CD4-positive, alpha-beta T cell treated with Interleukin-10 for 1 hour (primary cell): ENCODE measurements around the gene TNFRSF1A.

Experiments
- DNase-seq: peaks from one replicate; pipeline ENCODE4 v3.0.0-alpha.2; 2020

The TNFRSF1A gene

DNA sequence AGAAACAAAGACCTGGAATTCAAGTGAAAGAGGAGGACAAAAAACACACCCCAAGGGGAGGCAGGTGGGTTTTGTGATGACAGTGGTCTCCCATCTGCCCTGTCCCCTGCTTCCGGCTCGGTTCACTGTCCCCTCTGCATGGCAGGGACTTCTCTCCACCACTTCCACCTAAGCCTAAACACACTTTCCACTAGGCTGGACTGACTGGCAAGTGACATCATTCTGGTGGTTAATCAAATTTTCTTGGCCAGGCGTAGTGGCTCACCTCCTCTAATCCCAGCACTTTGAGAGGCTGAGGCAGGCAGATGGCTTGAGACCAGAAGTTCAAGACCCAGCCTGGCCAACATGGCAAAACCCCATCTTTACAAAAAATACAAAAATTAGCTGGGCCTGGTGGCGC is 19.5 kb downstream of the TNFRSF1A start:
- no peak for DNase-seq

DNA sequence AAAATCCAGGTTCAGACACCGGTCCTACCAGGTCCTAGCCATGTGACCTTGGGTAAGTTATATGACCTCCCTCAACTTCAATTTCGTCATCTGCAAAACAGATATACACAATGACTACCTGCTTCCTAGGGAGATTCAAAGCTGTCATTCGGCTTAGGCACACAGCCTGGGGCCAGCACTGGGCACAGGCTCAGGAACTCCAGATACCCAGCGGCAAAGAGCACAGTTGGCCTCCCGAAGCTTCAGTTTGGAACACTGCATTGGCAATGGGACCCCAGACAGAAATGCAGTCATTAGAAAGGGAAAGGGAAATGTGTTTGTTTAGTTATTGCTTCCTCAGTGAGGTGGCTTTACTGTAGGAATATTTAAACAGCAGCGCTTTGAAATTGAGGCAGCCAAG is 20.0 kb downstream of the TNFRSF1A start:
- no peak for DNase-seq

DNA sequence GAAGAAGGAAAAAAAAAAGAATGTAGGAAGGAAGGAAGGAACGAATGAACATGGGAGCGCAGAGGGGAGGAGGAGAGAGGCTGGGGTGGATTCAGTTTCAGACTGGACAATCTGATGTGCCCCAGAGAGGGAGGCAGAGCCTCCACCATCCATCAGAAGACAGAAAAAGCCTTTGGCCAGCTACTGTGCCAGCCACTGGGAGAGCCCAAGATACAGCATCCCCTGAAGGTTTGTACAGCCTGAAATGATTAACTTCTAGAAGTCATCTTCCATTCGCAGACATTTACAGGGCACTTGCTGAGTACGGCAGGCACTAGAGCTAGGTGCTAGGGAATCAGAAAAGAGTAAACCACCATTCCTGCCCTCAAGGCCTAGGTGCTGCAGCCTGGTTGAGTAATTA is 22.4 kb downstream of the TNFRSF1A start:
- DNase-seq = no peak

DNA sequence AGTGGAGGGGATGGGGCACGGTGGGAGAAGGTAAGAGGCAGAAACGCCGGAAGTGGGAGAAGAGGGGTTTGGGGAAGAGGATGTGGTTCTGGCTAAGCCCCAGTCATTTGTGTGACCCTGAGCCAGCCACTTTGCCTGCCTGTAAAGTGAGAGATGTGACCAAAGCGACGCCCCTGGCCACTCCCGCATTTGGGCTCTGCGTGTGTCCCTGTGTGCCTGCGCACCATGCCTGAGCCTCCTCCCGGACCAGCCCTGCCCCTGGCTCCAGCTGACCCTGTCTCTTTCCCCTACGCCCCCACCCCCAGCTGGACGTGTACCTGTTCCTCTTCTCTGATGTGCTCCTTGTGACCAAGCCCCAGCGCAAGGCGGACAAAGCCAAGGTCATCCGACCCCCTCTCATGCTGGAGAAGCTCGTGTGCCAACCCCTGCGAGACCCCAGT is 23.4 kb downstream of the TNFRSF1A start:
- DNase-seq = no peak

DNA sequence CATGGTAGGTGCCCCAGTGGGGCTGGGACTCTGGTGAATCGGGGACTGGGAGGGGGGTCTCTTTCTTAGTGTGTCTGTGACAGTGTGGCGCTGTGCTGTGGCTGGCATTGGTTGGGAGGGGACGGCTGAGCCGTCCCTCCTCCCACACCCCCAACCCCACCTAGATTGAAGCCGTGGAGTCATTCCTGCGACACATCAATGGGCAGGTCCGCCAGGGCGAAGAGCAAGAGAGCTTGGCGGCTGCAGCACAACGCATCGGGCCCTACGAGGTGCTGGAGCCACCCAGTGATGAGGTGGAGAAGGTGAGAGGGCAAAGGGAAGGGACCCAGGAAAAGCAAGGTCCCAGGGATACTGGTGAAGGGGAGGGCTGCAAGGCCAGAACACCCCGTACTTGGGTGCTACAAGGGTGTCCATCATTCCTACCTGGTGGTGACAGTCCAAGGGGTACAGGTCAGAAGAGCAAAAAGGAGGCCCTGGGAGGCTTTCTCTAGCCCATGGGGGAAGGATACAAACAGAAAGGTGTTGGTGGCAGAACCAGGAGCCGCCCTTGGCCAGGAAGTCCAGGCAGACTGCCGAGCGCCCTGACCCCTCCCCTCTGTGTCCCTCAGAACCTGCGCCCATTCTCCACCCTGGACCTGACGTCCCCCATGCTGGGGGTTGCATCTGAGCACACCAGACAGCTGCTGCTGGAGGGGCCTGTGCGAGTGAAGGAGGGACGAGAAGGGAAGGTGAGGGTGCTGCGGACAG is 24.0 kb downstream of the TNFRSF1A start:
- DNase-seq = no peak

DNA sequence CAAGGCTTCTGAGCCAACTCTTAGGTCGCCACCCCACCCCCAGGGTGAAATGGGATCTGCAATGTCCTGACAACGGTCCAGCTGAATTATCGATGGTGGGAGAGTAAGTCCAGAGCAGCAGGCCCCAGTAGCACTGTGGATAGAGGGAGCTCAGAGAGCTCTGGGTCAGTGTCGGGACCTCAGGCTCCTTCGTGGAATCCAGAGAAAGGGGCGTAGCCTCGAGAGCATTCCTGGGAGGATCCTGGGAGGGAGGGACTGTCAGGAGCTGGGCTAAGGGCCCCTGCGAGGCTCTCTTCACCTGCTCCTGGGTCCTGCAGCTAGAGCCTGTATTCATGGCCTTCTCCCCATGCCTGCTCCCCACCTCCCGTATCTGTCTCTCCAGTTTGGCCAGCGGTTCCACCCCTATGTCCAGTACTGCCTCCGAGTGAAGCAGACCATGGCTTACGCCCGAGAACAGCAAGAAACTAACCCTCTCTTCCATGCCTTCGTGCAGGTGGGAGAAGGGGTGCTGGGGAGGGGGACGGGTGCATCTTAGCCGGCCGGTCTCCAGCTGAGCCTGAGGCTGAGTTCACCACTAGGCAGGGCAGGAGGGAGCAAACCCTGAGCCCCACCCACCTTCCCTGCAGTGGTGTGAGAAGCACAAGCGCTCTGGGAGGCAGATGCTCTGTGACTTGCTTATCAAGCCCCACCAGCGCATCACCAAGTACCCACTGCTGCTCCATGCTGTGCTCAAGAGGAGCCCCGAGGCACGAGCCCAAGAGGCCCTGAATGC is 24.8 kb downstream of the TNFRSF1A start:
- no peak for DNase-seq

DNA sequence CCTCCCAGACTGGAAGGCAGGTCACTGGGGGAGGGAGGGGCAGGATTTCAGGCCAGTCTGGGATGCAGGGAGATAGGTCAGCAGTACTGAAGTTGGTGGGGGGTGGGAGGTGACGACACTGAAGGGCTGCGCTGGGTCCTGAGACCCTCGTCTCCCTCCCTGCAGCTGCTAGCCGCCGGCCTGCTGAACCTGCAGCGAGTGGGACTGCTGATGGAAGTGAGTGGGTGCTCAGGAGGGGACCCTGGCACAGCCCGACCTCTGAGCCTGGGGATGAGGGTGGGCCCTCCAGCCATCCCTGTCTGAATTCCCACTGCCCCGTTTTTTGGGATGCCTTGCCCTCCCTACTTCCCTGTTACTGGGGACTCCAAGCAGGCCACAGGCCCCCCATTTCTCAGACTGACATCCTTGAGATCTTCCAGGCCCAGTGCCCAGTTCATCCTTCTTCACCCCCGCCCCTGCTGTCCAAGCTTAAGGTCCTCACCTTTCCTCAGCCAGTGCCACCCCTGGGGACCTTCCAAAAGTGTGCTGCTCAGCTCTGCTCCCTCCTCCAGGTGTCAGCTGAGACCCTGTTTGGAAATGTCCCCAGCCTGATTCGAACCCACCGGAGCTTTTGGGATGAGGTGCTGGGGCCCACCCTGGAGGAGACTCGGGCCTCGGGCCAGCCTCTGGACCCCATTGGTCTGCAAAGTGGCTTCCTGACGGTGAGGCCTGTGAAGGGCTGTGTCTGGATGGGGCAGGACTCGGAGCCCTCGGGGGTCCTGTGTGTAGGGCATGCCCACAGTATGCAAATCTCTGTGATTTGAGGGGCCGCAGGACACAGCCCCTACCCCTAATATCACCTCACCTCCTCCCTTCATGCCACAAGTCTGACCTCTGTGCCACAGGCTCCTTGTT is 25.9 kb downstream of the TNFRSF1A start:
- no peak for DNase-seq

DNA sequence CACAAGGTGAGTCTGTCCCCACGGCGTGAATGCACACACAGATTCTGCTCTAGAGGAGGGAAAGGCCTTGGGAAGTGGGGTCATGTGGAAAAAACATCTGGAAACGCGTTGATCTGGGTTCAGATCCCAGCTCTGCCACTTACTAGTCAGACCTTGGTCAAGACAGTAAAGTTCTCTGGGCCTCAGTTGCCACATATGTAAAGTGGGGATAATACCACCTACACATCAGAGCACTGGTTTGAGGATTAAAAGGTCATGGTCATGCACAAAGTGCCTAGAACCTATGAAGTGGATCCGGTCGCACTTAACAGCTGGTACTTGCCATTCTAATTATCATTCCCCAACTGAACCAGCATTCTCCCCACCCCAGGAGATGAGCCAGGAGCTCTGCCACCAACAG is 26.7 kb downstream of the TNFRSF1A start:
- no peak for DNase-seq

DNA sequence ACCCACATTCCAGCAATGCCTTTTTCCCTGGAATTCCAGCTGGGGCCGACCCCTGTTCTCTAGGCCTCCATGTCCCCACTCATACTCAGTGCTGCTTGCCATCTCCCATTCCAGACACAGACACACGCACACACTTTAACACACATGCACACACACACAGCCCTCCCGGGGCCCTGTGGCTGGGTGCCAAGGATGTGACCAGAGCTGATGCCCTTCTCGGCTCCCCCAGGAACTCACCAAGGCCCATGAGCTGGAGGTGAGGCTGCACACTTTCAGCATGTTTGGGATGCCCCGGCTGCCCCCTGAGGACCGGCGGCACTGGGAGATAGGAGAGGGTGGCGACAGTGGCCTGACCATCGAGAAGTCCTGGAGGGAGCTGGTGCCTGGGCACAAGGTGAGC is 27.1 kb downstream of the TNFRSF1A start:
- DNase-seq = no peak

DNA sequence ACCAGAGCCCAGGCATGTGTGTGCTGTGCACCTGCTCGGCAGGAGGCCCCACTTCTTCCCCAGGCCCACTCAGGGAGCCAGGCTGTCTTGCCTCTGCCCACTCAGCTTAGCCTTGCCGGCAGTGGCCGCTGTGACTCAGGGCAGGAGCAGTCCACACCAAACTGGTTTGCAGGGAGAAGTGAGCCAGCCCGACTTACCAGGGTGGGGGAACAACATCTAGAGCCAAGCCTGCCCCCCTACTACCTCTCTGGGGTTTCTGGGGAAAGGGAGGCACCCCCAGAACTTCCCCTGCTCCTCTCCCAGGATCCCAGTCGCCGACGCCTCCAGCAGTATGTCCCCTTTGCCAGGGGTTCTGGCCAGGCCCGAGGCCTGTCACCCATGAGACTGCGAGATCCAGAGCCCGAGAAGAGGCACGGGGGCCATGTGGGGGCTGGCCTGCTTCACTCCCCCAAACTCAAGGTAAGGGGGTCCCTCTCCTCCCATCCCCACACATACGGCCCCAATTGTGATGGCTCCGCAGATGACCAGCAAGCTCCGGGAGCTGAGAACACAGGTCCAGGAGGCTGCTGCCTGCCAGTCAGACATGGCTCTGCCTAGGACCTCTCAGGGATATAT is 28.4 kb downstream of the TNFRSF1A start:
- DNase-seq = no peak

DNA sequence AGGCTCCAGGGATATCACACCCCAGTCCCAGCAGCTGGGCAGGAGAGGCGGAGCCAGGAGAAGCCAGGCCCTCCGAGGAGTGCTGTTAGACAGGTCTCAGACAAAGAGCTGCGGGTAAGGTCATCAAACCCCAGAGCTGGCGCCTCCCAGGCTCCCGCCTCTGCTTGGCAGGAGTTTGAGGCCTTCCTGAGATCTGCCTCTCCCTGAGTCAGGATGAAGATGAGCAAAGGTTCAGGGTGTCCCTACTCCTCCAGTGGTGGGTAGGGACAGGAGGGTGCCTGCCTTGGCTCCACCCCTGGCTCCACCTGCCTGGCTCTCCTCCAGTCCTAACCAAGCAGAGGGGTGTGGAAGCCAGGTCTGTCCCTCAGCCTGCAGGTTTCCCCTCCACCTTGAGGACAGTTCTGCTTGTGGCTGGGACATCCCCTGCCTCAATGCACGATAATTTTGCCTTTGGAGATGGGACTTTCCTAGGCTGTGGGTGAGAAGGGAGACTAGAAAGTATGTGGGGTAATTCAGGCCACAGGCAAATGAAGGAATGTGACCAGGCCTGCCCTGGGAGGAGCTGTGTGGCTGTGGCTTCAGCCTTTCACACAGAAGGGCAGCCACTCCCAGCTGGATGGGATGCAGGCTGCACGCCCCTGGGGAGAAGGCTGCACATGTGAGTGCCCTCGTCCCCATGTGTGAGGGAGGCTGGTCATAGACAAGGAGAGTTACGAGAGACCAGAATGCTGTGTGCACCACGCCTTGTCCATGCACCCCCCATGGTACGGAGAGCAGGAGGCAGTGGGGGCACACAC is 29.1 kb downstream of the TNFRSF1A start:
- no peak for DNase-seq

DNA sequence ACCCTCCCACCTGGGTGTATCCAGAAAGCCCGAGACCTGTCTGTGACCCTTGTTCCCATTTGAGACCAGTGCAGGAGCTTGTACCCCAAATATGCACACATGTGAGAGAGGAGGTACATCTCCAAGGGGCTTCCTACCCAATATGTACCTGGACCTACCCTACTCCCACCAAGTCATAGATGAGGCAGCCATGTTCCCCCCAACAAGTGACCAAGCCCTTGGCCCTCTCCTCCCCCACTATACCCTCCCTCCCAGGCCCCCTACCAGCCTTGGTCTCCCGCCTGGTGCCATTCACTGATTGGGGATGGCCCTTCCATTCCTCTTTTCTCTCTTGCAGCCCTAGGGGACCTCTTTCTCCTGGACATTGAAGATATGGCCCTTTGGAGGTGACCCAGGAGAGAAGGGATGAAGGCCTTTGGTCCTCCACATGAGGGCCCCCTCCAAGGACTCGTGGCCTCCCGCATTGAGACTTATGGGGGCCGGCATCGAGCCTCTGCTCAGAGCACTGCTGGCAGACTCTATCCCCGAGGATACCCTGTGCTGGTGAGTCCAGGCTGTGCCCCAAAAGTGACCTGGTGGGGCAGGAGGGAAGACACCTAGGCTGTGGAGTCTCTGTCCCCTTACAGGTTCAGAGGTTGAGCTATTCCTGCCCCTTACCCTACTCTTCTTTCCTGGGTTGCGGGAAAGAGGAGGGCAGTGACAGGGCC is 29.9 kb downstream of the TNFRSF1A start:
- DNase-seq = no peak

DNA sequence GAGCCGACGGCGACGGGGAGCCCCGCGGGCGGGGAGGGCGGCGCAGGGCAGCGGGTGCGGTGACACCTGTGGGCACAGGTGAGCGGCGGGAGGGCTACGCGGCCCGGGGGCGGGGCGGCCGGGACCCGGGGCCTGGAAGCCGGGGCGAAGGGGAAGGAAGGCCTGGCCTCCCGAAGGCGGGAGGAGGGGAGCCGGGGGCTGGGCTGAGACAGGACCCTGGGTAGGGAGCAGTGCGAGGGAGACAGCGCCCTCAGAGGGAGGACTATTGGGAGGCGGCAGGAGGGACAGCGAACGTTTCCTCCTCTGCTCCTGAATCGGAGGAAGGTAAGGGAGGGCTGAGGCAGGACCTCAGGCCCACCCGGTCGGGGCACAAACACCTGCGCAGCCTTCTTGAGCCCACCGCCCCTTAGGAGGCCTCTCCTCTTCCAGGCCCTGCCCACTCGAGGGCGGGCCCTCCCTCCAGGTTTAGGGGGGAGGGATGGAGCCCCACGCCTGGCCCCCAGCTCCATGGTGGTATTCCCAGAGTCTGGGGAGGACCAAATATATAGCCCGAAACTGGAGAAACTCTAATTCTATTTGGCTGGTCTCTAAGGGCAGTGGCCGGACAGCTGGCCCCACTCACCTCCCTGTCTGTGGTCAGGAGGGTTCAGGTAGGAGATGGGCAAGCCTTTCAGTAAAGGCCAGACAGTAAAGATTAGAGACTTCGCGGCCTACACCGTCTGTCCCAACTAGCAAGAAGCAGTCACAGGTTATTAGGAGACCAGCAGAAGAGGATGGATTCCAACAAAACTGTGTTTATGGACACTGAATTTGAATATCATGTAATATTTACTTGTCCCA is 30.9 kb downstream of the TNFRSF1A start:
- DNase-seq = no peak

DNA sequence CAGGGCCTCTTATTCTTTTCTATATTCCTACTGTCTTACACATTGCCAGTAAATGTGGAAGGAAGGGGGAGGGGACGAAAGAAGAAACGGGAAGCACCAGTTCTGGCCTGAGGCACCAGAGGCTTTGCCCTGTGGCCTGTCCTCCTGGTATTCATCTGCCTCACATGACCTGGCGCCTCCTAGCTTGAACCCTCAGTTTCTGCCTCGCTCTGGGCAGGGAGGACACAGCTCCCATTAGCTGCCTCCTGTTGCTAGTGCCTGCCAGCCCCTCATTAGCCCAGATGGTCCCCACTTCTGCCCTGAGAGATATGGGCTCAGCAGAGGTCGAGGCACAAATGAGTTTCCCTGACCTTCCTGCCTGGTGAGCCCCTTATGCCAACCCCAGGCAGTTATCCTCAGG is 34.3 kb downstream of the TNFRSF1A start:
- no peak for DNase-seq

DNA sequence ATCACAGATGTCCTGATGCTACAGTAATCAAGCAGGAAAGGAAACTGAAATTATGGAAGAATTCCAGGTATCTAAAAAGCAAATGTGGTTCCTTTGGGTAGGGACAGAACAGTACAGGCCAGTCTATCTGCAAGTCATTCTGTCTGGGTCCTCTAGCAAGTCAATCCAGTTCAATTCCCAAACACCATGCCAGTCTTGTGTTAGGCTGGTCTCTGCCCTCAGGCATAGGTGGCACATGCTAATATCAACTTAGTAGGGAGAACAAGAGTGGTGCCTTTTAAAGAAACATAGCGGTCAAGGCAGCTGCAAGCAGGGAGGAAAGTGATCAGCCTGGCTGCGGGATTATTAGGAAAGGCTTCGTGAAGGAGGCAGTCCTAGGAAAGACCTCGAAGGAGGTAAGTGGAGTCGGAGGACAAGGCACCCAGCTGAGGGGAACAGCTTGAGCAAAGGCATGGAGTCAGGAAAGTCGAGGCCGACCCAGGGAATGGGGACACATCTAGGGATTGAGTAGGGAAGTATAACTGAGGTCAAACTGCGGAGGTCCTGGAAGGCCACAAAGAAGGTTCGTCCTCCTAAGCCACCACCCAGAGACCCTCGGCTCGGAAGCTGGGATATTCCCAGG is 35.2 kb downstream of the TNFRSF1A start:
- no peak for DNase-seq

DNA sequence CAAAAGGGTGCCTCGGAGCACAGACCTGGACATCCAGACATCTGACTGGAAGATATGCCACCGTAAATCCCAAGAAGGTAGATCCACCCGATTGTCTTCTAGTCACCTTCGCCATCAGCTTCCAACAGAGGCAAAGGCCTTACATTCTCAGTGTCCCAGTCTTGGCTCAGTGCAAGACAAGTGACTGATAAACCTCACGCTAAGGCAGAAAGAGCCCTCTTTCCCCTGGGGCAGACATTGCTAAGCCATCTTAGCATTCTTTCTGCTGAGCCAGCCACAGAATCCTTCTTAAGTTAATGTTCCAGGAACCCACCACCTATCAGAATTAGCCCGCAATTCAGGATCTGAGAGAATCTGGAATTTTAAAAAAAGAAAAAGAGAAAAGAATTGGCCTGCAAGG is 35.7 kb downstream of the TNFRSF1A start:
- no peak for DNase-seq

DNA sequence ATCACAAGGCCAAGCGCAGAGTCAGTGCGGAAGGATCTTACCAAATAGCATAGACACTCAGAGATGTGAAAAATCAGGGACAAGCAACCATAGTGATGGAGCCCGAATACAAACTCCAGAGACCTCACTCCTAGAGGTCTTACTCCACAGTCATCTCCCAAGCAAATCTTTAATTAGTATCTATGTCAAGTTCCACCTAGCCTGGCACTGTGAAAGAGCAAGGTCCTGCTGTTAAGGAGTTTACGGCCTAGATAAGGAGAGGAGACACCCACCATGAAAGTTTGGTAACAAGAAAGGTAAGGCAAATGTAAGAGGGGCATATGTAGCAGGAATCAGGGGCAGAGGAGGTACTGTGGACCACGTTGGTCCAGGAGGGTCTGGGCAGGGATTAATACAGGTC is 38.8 kb downstream of the TNFRSF1A start:
- no peak for DNase-seq

DNA sequence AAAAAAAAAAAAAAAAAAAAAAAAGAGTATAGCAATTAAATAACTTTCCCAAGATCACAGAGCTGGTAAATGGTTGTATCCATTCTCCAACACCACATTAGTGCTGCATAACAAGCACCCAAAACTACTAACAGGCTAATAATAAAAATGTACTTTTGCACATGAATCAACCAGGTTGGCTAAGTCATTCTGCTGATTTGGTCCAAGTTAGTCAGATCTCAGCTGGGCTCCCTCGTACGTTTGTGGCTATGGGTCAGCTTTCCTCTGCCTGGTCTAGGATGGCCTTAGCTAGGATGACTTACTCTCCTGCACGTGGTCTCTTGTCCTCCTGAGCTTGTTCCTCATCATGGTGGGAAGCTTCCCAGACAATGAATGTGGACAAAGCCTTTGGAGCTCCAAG is 39.3 kb downstream of the TNFRSF1A start:
- no peak for DNase-seq

DNA sequence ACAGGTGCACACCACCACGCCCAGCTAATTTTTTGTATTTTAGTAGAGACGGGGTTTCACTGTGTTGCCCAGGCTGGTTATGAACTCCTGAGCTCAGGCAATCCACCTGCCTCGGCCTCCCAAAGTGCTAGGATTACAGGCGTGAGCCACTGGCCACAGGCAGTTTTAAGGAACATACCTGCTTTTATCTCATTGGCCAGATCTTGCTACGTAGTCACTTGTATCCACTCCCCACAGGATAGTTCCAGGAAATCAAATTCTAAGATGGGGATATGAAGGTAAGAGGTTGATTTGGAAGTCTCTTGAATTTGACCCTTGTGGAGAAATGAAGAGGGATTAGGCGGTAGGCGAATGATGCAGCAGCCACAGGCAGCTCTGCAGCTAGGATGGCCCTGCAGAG is 40.2 kb downstream of the TNFRSF1A start:
- no peak for DNase-seq

DNA sequence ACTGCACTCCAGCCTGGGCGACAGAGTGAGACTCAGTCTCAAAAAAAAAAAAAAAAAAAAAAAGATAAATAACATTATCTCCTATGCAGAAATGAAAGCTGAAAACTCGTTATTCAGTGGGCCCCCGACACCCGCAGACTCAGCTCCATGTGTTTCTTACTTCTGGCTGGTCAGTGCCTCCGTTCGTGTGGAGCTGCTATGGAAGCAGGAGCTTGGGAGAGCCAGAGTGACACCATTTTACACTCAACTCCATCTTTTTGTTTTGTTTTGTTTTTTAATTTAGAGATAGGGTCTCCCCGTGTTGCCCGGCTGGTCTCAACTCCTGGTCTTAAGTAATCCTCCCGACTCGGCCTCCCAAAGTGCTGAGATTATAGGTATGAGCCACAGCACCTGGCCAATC is 44.7 kb downstream of the TNFRSF1A start:
- no peak for DNase-seq
